HG03469 (cell line): Measurements from ENCODE around the gene CDH5.
"Not testable (repeated sequence)": the region's sequence is repeated elsewhere in the genome, so short reads cannot be mapped to it uniquely, and the experiment has no call there.

Source experiments
- ATAC-seq: cut with Tn5 transposase; IDR thresholded peaks from one replicate; pipeline ENCODE4 v1.9.1; 2021; ENCODE audit warnings: mild to moderate bottlenecking, moderate library complexity, moderate number of reproducible peaks; ENCODE audit not compliant: unreplicated experiment

Gene CDH5

GRCh38 chr16:66366433-66367299 is at the start of gene CDH5:
CDH5 (plus strand) TSS chr16:66366691; CDS start chr16:66379338, 12,647 bp downstream.
- ATAC-seq, result no peak

- no peak for ATAC-seq
These were observed 48.0 kb upstream of the CDH5 start for GRCh38 chr16:66318505-66318904.

GRCh38 chr16:66320774-66321173 is 45.7 kb upstream of the CDH5 start:
- ATAC-seq, result no peak

- ATAC-seq, result no peak
These were observed 44.3 kb upstream of the CDH5 start for GRCh38 chr16:66322174-66322573.

GRCh38 chr16:66324815-66325515 is 41.5 kb upstream of the CDH5 start:
- ATAC-seq, result no peak

- ATAC-seq, result no peak
These were observed 40.6 kb upstream of the CDH5 start for GRCh38 chr16:66325717-66326376.

GRCh38 chr16:66326991-66327513 is 39.4 kb upstream of the CDH5 start:
- ATAC-seq, result no peak

GRCh38 chr16:66328282-66328681 is 38.2 kb upstream of the CDH5 start:
- no peak for ATAC-seq

- ATAC-seq, result not testable (repeated sequence)
These were observed 35.0 kb upstream of the CDH5 start for GRCh38 chr16:66331464-66331863.

GRCh38 chr16:66332634-66333610 is 33.6 kb upstream of the CDH5 start:
- ATAC-seq, result no peak

GRCh38 chr16:66334853-66335574 is 31.5 kb upstream of the CDH5 start:
- ATAC-seq, result no peak

- no peak for ATAC-seq
These were observed 30.7 kb upstream of the CDH5 start for GRCh38 chr16:66335704-66336329.

GRCh38 chr16:66337463-66338188 is 28.9 kb upstream of the CDH5 start:
- ATAC-seq, result no peak

- ATAC-seq, result no peak
These were observed 24.1 kb upstream of the CDH5 start for GRCh38 chr16:66342294-66342900.

- ATAC-seq, result no peak
These were observed 21.9 kb upstream of the CDH5 start for GRCh38 chr16:66344533-66345145.

- ATAC-seq, result no peak
These were observed 20.3 kb upstream of the CDH5 start for GRCh38 chr16:66346221-66346620.

GRCh38 chr16:66352304-66352703 is 14.2 kb upstream of the CDH5 start:
- no peak for ATAC-seq

- ATAC-seq, result no peak
These were observed 13.4 kb upstream of the CDH5 start for GRCh38 chr16:66353055-66353454.
